ENCODE data around the gene FPR2. TPM values are rescaled to one million over a fixed set of nuclear protein-coding genes. Genes with fewer than 3 reads are reported as not detected.

FPR2 gene
- total and polyA plus RNA-seq, 2 donors (not counting 1 experiment from before 2014, with no cell fraction given) = not detected

DNA sequence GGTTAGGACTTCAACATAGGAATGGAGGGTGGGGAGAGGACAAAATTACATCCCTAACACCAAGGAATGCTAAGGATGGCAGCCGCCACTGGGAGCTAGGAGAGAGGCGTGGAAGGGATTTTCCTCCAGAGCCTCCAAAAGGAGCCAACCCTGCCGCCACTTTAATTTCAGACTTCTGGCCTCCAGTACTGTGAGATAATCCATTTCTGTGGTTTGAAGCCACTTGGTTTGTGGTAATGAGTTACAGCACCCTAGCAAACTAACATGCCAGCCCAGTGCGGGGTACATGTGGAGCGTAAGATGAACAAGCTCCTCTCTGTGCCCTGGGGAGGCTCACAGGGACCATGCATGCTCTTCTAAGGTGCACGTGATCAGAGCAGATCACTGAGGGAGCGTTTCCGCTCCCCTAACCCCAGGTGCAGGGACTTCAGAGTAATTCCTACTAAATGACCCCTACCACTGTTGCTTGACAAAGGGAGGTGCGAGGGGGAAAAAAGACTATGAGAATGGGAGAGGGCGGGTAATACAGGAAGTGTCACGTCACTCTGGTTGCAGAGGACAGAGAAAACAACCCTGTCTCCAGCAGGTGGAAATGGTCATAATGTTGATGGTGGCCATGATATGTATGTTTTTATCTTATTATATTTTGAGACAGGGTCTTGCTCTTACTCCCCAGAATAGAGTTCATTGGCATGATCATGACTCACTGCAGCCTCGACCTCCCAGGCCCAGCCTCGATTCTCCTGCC, 21.3 kb upstream of the FPR2 start:
- no peaks in the 10 kb centered on the region for H3K9me3 ChIP-seq (ENCODE audit: control extremely low read depth in 1 of 3, control insufficient read depth in 2 of 3, insufficient read depth in 1 of 3, low read length in 2 of 3)
- WGBS (ENCODE audit: insufficient coverage) = 86% methylated on average over 4 of the region's 13 CpGs
- H3K9me3 Mint-ChIP-seq (ENCODE audit: insufficient read depth) = no peaks in the 10 kb centered on the region

More for the DNA sequence above, 21.3 kb upstream of the FPR2 start:
- ATAC-seq (ENCODE audit: low read depth) = no peak
- no peak overlapping the region for H3K4me3 Mint-ChIP-seq
- H3K27me3 Mint-ChIP-seq = peaks cover 38% of the 10 kb centered on the region
- DNase-seq = no peak
- no peaks in the 10 kb centered on the region for H3K79me2 ChIP-seq (ENCODE audit: control insufficient read depth, insufficient read depth, low read length)
- peaks cover 0 to 13% (median 4%) of the 10 kb centered on the region in 4 experiments for H3K27me3 ChIP-seq (replicated peaks in 1 of 4; ENCODE audit: control extremely low read depth in 1 of 4, control insufficient read depth in 3 of 4, insufficient read depth in 4 of 4, low read length in 3 of 4)
- TF ChIP-seq EZH2 (IDR thresholded peaks at IDR 0.05; ENCODE audit: borderline replicate concordance, insufficient read depth, low read depth, low read length, poor library complexity, severe bottlenecking) (no peak), CTCF (IDR thresholded peaks at IDR 0.05) (no peak)
- H3K4me1 Mint-ChIP-seq = no peaks in the 10 kb centered on the region
- no peak overlapping the region for H3K27ac ChIP-seq (ENCODE audit: low read length in 2 of 2)
- H3K36me3 ChIP-seq (replicated peaks in 1 of 2; ENCODE audit: control extremely low read depth in 1 of 2, control insufficient read depth in 1 of 2, extremely low read depth in 1 of 2, insufficient read depth in 2 of 2, low read length in 1 of 2) = no peaks in the 10 kb centered on the region
- intact Hi-C loops (cut with micrococcal nuclease) = no loop called here
- H3K9ac ChIP-seq (ENCODE audit: low read length) = no peak overlapping the region
- ChIA-PET POLR2A (no interaction called here), CTCF (no interaction called here)
- H3K4me3 ChIP-seq (ENCODE audit: control extremely low read depth in 1 of 5, extremely low read depth in 1 of 5, insufficient read depth in 1 of 5, low read depth in 2 of 5, low read length in 4 of 5) = no peak overlapping the region
- no peaks in the 10 kb centered on the region for H3K4me1 ChIP-seq (ENCODE audit: control insufficient read depth in 2 of 2, insufficient read depth in 2 of 2, low read length in 2 of 2)
- H2AFZ ChIP-seq (ENCODE audit: insufficient read depth, low read depth, low read length, poor library complexity, severe bottlenecking) = no peak overlapping the region
- H4K20me1 ChIP-seq (ENCODE audit: control insufficient read depth, insufficient read depth, low read length, poor library complexity, severe bottlenecking) = no peaks in the 10 kb centered on the region
- no peak overlapping the region for H3K4me2 ChIP-seq (replicated peaks; ENCODE audit: low read depth, low read length, poor library complexity, severe bottlenecking)
- H3K27ac Mint-ChIP-seq = no peak overlapping the region
